Measurements from ENCODE around the gene ELOF1.

The ELOF1 gene

GRCh38 chr19:11534538-11534937 is 24.5 kb downstream of the ELOF1 start:
- DNase-seq = no peak

- peak; percentile 98 to 99 for DNase-seq
Measured at GRCh38 chr19:11530432-11530831, 28.6 kb downstream of the ELOF1 start.

- DNase-seq = peak; percentile 97
Measured at GRCh38 chr19:11528551-11529341, 30.3 kb downstream of the ELOF1 start, which contains the start of gene ECSIT. TSS of gene ECSIT (minus strand) at chr19:11529134. CDS start at chr19:11519170, 9,964 bp downstream.

GRCh38 chr19:11519138-11519537 is 39.9 kb downstream of the ELOF1 start:
- DNase-seq = no peak

- DNase-seq = no peak
Measured at GRCh38 chr19:11513946-11514345, 45.1 kb downstream of the ELOF1 start.

GRCh38 chr19:11510444-11510843 is 48.6 kb downstream of the ELOF1 start:
- no peak for DNase-seq

GRCh38 chr19:11507370-11508078 is 51.5 kb downstream of the ELOF1 start:
- no peak for DNase-seq

GRCh38 chr19:11506967-11507366 is 52.1 kb downstream of the ELOF1 start:
- no peak for DNase-seq

GRCh38 chr19:11506101-11506555 is 52.9 kb downstream of the ELOF1 start:
- peak in 1 of 2 experiments; percentile 64 for DNase-seq

- DNase-seq = peak; percentile 91
Measured at GRCh38 chr19:11505504-11506100, 53.4 kb downstream of the ELOF1 start, which contains the start of gene ZNF653. TSS of gene ZNF653 (minus strand) at chr19:11505839. CDS start at chr19:11505786, 53 bp downstream.

GRCh38 chr19:11505032-11505503 is 54.0 kb downstream of the ELOF1 start:
- DNase-seq = peak; percentile 91 to 92

- no peak for DNase-seq
Measured at GRCh38 chr19:11504502-11505031, 54.5 kb downstream of the ELOF1 start.
